Activated CD4-positive, alpha-beta T cell treated with anti-CD3 and anti-CD28 coated beads, Interleukin-2, amount 50 U/mL, for 4 hours (primary cell): ENCODE data around the gene GRIK4.

Source experiments
- DNase-seq, 2 experiments: peaks; one replicate each; pipeline ENCODE4 v3.0.0-alpha.2; 2020

GRIK4 gene

GRCh38 chr11:120525261-120526171, 14.0 kb downstream of the GRIK4 start:
- no peak for DNase-seq

- no peak for DNase-seq
These were observed 14.7 kb downstream of the GRIK4 start for GRCh38 chr11:120526241-120526640.

- DNase-seq, result no peak
These were observed 15.7 kb downstream of the GRIK4 start for GRCh38 chr11:120527111-120527761.

DNA sequence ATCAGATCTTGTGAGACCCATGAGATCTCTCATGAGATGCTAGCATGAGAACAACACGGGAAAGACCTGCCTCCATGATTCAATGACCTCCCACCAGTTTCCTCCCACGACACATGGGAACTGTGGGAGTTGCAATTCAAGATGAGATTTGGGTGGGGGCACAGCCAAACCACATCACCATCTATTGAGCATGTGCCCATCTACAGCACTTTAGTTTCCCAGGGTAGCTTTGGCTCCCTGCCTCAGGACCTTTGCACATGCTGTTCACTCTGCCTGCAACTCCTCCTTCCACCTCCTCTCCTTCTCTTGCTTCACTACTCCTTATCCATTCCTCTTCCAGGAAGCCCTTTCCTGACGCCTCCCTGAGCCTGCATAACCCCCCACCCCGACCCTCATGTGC, 17.2 kb downstream of the GRIK4 start:
- DNase-seq, result no peak

DNA sequence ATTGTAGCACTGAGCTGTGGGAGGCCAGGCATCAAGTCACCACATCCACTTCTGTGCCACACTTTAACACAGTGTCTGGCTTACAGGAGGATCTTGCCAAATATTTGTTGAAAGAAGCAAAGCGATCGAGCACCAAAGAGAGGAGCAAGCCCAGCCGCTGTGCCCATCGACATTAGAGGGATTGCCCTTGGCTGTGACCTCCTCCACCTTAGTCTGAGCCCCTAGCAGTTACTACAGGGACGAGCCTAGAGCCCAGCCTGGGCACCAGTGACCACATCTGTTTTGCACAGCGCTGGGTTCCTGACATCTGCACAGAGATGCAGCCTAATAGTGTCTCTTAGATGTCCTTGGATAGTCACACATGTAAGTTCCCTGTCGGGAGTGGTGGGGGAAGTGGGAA, 17.7 kb downstream of the GRIK4 start:
- DNase-seq, result no peak

- DNase-seq, result no peak
These were observed 18.4 kb downstream of the GRIK4 start for GRCh38 chr11:120529911-120530310.

DNA sequence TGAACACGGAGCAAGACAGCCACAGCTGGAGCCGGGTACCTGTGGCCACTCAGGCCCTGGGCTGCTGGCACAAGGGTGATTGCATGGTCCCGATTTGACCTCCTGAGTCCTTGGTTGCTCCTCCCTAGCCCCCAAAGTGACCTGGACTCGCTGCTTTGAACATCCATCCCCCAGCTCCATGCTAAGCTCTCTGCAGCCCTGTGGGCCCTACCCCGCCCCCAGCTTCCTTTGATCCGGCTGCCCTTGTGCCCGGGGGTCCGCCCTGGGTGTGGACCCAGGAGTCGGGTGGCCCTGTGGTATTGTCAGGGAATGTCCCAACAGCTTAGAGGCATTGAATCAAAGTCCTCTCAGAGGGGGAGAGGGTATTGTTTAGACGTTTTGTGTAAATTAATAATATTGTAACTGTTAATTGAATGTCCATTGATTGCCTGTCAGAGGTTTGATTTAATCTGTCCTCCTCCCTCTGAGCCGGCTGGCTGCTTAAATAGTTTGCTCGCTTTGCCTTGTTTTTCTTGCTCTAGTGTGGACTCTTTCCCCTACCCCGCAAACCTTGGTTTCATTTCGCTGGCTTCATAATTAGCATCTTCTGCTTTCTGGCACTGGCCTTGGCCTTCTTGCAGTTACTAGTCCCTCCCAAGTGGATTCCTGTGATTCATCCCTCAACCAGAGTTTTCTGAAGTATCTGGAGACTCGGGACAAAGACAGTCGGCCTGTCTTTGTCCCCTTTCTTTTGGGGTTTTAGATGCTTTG, 20.7 kb downstream of the GRIK4 start:
- DNase-seq, result no peak

GRCh38 chr11:120532832-120533196, 21.3 kb downstream of the GRIK4 start:
- DNase-seq, result no peak

GRCh38 chr11:120536091-120536796, 24.7 kb downstream of the GRIK4 start:
- DNase-seq, result no peak

DNA sequence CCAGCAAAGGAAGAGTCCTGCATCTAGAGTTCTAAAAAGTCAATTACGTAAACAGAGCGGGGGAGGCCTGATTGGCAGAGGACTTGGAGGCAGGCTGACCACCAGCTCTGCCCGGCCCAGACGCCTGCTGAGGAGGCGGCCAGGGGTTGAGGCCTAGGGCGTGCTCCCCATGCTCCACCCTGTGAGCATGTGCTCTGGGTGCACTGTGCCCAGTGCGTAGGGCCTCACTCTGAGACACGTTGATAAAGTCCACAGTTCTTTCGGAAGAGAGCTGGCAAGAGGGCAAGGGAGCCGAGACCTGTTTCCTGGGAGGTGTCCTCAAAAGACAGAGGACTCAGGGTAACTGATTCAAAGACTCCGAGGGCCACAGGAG, 25.2 kb downstream of the GRIK4 start:
- DNase-seq, result no peak

GRCh38 chr11:120537996-120538395, 26.4 kb downstream of the GRIK4 start:
- no peak for DNase-seq

DNA sequence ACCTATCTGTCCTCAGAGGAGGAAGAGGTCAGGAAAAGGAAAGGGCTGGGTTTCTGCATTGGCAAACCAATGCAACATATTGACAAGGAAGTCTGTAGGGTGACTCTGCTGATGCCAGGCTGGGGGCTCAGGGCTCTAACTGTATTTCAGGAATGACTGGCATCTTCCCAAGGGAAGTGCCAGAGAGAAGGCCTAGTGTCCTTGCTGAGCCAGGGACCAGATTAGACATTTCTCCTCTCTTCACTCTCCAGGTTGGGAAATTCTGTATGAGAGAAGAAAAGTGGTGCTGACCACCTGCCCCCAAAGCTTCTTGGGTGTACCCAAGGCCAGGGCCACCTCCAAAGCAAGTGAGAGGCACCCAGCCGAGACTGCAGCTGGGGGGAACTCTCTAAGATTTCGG, 27.2 kb downstream of the GRIK4 start:
- no peak for DNase-seq

DNA sequence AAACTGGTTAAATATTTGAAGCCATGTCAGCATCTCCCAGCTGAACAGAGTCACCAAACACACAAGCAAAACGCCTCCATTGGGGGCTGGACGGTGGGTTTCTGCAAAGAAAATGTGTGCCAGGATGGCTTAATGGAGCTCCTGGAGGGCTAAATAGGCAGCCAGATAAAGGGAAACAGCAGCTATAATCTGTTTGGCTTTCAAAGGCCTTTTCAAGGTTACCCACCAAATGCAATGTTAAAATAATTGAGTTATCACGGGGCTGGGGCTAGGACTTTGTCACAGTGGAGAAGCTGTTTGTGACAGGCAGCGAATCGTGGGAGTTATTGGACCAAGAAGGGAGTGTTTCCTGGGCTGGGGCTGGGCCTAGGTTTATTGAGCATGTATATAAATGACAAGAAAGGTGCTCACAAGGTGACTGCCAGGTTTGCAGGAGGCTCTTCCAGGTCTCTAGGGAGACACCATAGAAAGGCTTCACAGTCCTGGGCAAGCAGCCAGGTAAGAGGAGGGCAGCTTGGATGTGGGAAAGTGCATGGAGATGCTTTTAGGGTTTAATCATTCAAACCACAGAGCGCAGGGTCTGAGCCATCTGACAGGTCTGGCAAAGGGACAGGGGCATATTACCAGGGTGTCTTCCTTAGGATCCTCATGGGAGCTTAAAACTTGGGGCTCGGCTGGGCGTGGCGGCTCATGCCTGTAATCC, 28.3 kb downstream of the GRIK4 start:
- DNase-seq, result no peak

- DNase-seq, result no peak
These were observed 29.4 kb downstream of the GRIK4 start for GRCh38 chr11:120540744-120541465.

GRCh38 chr11:120543521-120544215, 32.1 kb downstream of the GRIK4 start:
- DNase-seq, result no peak

GRCh38 chr11:120545813-120546212, 34.3 kb downstream of the GRIK4 start:
- no peak for DNase-seq

DNA sequence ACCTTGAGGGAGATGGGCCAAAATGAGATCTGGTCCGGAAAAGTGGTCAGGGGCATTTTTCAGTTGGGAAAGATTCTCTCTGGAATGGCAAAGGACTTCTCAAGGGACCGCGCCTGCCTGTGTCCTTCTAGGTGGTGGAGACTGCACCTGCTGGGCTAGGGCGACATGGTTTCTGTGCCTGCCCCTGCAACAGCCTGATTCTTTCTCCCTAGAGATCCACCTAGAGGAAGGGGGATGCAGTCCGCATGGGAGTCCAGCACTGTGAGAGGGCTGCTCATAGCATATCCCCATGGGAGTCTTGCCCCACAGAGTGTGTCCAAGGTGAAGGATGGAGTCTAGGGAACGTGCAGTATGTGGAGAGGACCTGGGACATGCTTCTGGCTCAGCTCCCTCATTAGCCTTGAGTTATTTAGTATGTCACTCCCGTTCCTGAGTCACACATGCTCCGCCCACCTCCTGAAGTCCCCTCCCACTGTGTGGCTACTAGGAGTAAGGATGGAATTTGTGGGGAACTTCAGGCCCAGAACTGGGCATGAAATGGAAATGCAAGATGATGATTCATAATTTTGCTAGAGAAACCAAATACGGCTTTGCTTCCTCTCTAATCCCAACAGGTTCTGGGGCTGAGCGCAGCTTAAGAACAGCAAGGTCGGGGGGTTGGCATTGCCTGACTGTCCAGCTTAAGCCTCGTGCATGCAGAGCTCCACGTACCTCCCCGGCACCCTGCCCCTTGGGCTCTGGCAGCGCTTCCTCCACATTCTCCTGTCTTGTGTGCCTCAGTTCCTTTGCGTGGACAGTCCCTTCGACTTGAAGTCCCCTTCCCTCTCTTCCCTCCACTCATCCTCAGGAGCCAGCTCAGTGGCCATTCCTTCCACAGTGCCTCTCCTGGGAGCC, 35.0 kb downstream of the GRIK4 start:
- DNase-seq, result no peak

- DNase-seq, result no peak
These were observed 35.8 kb downstream of the GRIK4 start for GRCh38 chr11:120547316-120547715.

DNA sequence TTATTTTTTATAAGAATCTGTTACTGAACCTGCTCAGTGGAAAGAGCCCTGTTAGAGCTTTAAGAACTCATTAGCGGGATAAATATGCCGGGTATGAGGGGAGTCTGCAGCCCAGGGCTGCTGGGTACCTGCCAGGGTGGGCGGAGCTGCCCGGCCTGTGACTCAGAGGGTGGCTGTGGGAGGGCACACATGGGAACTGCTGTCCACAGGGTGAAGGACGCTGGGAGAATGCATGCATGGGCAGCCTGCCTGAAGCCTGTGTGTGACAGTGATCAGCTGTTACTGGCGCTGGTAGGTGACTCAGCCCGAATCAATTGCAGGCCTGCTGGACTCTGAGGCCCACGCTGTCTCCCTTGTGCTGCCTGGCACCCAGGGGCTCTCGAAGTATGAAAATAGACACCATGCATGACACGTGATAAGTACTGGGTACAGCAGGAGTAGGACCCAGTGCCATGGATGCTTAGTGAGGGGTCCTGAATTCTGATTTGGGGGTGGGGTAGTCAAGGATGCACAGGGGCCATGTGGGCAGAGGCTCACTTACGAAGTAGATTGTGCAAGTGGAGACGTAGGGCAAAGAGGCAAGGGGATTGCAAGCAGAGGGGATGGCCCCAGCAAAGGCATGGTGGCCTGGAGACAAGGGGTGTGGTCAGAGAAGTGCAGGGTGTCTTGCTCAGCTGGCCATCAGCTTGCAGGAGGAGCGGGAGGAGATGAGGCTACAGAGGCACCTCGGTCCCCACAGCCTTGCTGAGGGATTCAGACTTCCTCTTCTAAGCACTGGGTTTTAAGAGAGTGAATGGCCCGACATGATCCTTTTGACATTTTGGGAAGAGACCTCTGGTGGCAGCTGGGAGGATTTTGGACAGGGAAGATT, 36.5 kb downstream of the GRIK4 start:
- DNase-seq, result no peak
